CD4-positive, alpha-beta T cell treated with Interferon alpha-2 for 1 hour (primary cell): ENCODE results near the gene GNRHR.
"Not testable (repeated sequence)": the region's sequence is repeated elsewhere in the genome, so short reads cannot be mapped to it uniquely, and the experiment has no call there.

Experiments
- DNase-seq, 2 donors: peaks; one replicate each; pipeline ENCODE4 v3.0.0-alpha.2; 2020 to 2022

The GNRHR gene

GRCh38 chr4:67754288-67754687, at the start of gene GNRHR:
Gene GNRHR, minus strand, starts transcription at chr4:67754388. Its CDS starts 53 bp downstream, at chr4:67754335.
- no peak for DNase-seq

GRCh38 chr4:67796810-67797209, 42.6 kb upstream of the GNRHR start:
- DNase-seq = no peak

- no peak for DNase-seq
Observed at GRCh38 chr4:67790721-67791120, 36.5 kb upstream of the GNRHR start.

GRCh38 chr4:67787311-67787710, 33.1 kb upstream of the GNRHR start:
- no peak for DNase-seq

- DNase-seq = no peak
Observed at GRCh38 chr4:67785528-67785927, 31.3 kb upstream of the GNRHR start.

- no peak for DNase-seq
Observed at GRCh38 chr4:67779631-67780030, 25.4 kb upstream of the GNRHR start.

GRCh38 chr4:67776746-67777145, 22.6 kb upstream of the GNRHR start:
- DNase-seq = no peak

- no peak for DNase-seq
Observed at GRCh38 chr4:67770422-67770821, 16.2 kb upstream of the GNRHR start.

GRCh38 chr4:67765928-67766327, 11.7 kb upstream of the GNRHR start:
- DNase-seq = no peak

GRCh38 chr4:67765401-67765800, 11.2 kb upstream of the GNRHR start:
- DNase-seq = no peak

GRCh38 chr4:67764183-67764582, 10.0 kb upstream of the GNRHR start:
- no peak for DNase-seq

- peak in 1 of 2 donors; percentile 14 for DNase-seq
Observed at GRCh38 chr4:67762086-67762485, 7.9 kb upstream of the GNRHR start.

GRCh38 chr4:67756991-67757390, 2.8 kb upstream of the GNRHR start:
- not testable (repeated sequence) for DNase-seq

GRCh38 chr4:67755974-67756373, 1.8 kb upstream of the GNRHR start:
- DNase-seq = no peak

- no peak for DNase-seq
Observed at GRCh38 chr4:67751260-67751659, 2.9 kb downstream of the GNRHR start.

GRCh38 chr4:67750691-67751090, 3.5 kb downstream of the GNRHR start:
- no peak for DNase-seq

- no peak for DNase-seq
Observed at GRCh38 chr4:67749286-67749685, 4.9 kb downstream of the GNRHR start.

- DNase-seq = peak in 1 of 2 donors; percentile 55
Observed at GRCh38 chr4:67746797-67747495, 7.2 kb downstream of the GNRHR start.

- DNase-seq = no peak
Observed at GRCh38 chr4:67744561-67745283, 9.5 kb downstream of the GNRHR start.

- DNase-seq = no peak
Observed at GRCh38 chr4:67743194-67743593, 11.0 kb downstream of the GNRHR start.

GRCh38 chr4:67736262-67736661, 17.9 kb downstream of the GNRHR start:
- DNase-seq = no peak

GRCh38 chr4:67735325-67735724, 18.9 kb downstream of the GNRHR start:
- no peak for DNase-seq

- DNase-seq = not testable (repeated sequence)
Observed at GRCh38 chr4:67730511-67730910, 23.7 kb downstream of the GNRHR start.

GRCh38 chr4:67727124-67727850, 26.9 kb downstream of the GNRHR start:
- DNase-seq = no peak
